HepG2 (cell line): ENCODE measurements around the gene INHBC. TPM values are rescaled to one million over a fixed set of nuclear protein-coding genes. Genes with fewer than 3 reads are reported as not detected.

Source experiments
- ATAC-seq: fragments of 200-7000 bp; cut with Tn5 transposase; 3 replicates; pipeline ENCODE4 v1.9.1; 2020; ENCODE audit warnings: mild to moderate bottlenecking, moderate library complexity
- BruUV-seq: library from RNA; stranded (reverse); fragments of 400-500 nt; replicated peaks from 2 replicates; lab custom pipeline; 2021; lab: Mats Ljungman, UMichigan
- CTCF ChIA-PET: fragments of 300-600 bp; formaldehyde crosslinking; extraction: SDS; loops from one replicate; lab custom pipeline; 2021; ENCODE audit warnings: low total read pairs, inconsistent platforms, low intra/inter-chr PET ratio; lab: Yijun Ruan, JAX
- POLR2A ChIA-PET: fragments of 350-600 bp; sonication (Branson Sonifier 250); formaldehyde crosslinking; loops from one replicate; lab custom pipeline; 2020; ENCODE audit warnings: antibody characterized with exemption, inconsistent platforms; lab: Yijun Ruan, JAX
- DNase-seq: peaks from one replicate; pipeline ENCODE4 v3.0.0-alpha.2; 2015; ENCODE audit warnings: low spot score
- FAIRE-seq: peaks from 3 replicates; lab custom pipeline; 2011; peaks lifted over from hg19 to GRCh38; lab: Jason Lieb, UNC
- H2AFZ ChIP-seq: one replicate; pipeline ENCODE4 v1.6.1; 2011; ENCODE audit warnings: low read length, inconsistent platforms
- H3K27ac ChIP-seq: fragments of 300-600 bp; 3 replicates; pipeline ENCODE4 v1.8.0; 2011; ENCODE audit warnings: mixed run types, mild to moderate bottlenecking, mixed read lengths, low read length, inconsistent platforms; ENCODE audit not compliant: insufficient read depth; ENCODE audit errors: extremely low read length
- H3K27me3 ChIP-seq, 2 experiments: fragments of 200-600 bp in 1 of 2; 2 replicates in 1 of 2; 3 replicates in 1 of 2; pipeline versions ENCODE4 v1.6.0 to v1.8.0; 2011; ENCODE audit warnings: low read length in 2 of 2, mild to moderate bottlenecking in 2 of 2, moderate library complexity in 2 of 2, inconsistent platforms in 1 of 2; ENCODE audit not compliant: insufficient read depth in 2 of 2, control insufficient read depth in 1 of 2
- H3K36me3 ChIP-seq, 2 experiments: fragments of 200-600 bp in 1 of 2; replicated peaks in 1 of 2; 2 replicates in 1 of 2; 3 replicates in 1 of 2; pipeline versions ENCODE4 v1.5.1 to v1.8.0; 2011; ENCODE audit warnings: low read length in 2 of 2, inconsistent platforms in 1 of 2; ENCODE audit not compliant: insufficient read depth in 2 of 2, control insufficient read depth in 1 of 2
- H3K4me1 ChIP-seq: 2 replicates; pipeline ENCODE4 v1.5.1; 2012; ENCODE audit warnings: low read length, inconsistent platforms; ENCODE audit not compliant: insufficient read depth
- H3K4me2 ChIP-seq: 2 replicates; pipeline ENCODE4 v1.6.0; 2011; ENCODE audit warnings: low read depth, low read length, inconsistent platforms
- H3K4me3 ChIP-seq, 3 experiments: fragments of 200-600 bp in 1 of 3; sonication (generic), shearing (Covaris generic) in 1 of 3; replicated peaks in 1 of 3; 2 replicates each; pipeline ENCODE4 v1.5.1; 2011 to 2016; ENCODE audit warnings: low read length in 3 of 3, inconsistent platforms in 2 of 3, low read depth in 2 of 3, mild to moderate bottlenecking in 2 of 3, control low read depth in 1 of 3, mixed read lengths in 1 of 3; ENCODE audit not compliant: insufficient read depth in 1 of 3
- H3K79me2 ChIP-seq: one replicate; pipeline ENCODE4 v1.6.1; 2011; ENCODE audit warnings: low read length, inconsistent platforms; ENCODE audit not compliant: insufficient read depth
- H3K9ac ChIP-seq: 2 replicates; pipeline ENCODE4 v1.6.0; 2011; ENCODE audit warnings: mild to moderate bottlenecking, low read depth, low read length, inconsistent platforms; ENCODE audit not compliant: insufficient read depth
- H3K9me3 ChIP-seq: 2 replicates; pipeline ENCODE4 v1.5.1; 2012; ENCODE audit warnings: mild to moderate bottlenecking, low read length
- H4K20me1 ChIP-seq: 2 replicates; pipeline ENCODE4 v1.6.0; 2011; ENCODE audit warnings: inconsistent platforms, mild to moderate bottlenecking, low read length, moderate library complexity; ENCODE audit not compliant: insufficient read depth
- NFE2L1 ChIP-seq: sonication (generic); formaldehyde crosslinking; IDR thresholded peaks from 2 replicates; pipeline ENCODE4 v1.4.0; 2020; ENCODE audit warnings: missing genetic modification reagents, mild to moderate bottlenecking, borderline replicate concordance
- ZFP41 ChIP-seq: sonication (generic); formaldehyde crosslinking; IDR thresholded peaks from 2 replicates; pipeline ENCODE4 v1.4.0; 2020; ENCODE audit warnings: mild to moderate bottlenecking, missing genetic modification reagents, borderline replicate concordance
- ZNF567 ChIP-seq: sonication (generic); formaldehyde crosslinking; IDR thresholded peaks from 2 replicates; pipeline ENCODE4 v1.8.1; 2023; ENCODE audit warnings: mild to moderate bottlenecking, missing genetic modification reagents, borderline replicate concordance
- ZNF674 ChIP-seq: sonication (generic); formaldehyde crosslinking; IDR thresholded peaks from 2 replicates; pipeline ENCODE4 v1.5.0; 2020; ENCODE audit warnings: low read depth, mild to moderate bottlenecking, missing genetic modification reagents
- ZNF724P ChIP-seq: sonication (generic); formaldehyde crosslinking; IDR thresholded peaks from 2 replicates; pipeline ENCODE4 v1.8.0; 2022; ENCODE audit warnings: missing genetic modification reagents, borderline replicate concordance
- WGBS: methylation state at CpG from one replicate; pipeline ENCODE4 v1.1.6; 2017; ENCODE audit warnings: low lambda C conversion rate; 5-methylcytosine and 5-hydroxymethylcytosine counted together
- in situ Hi-C: cut with HindIII; loops from 2 replicates; pipeline ENCODE4 v1.10.0; 2017; ENCODE audit warnings: low pct_unique_long_range_greater_than_20kb; ENCODE audit not compliant: extremely low pct_ligation_motif_present
- intact Hi-C: fragments of 100-400 bp; cut with micrococcal nuclease; formaldehyde crosslinking; loops from one replicate; pipeline ENCODE4 v1.10.0; 2022; ENCODE audit not compliant: unreplicated experiment
- polyA plus RNA-seq, 8 experiments: library from polyadenylated mRNA; depleted of rRNA in 3 of 8; stranded (reverse) in 7 of 8; unstranded in 1 of 8; fragments of >200 nt; fragmentation: Illumina TruSeq in 4 of 8; extraction: Trizol in 4 of 8; gene quantifications; 2 replicates each; pipeline versions ENCODE4 v1.2.1 to v1.2.3, GENCODE V29; 2011 to 2016; ENCODE audit warnings: low read depth in 4 of 8, missing spikeins in 1 of 8, mixed read lengths in 1 of 8; ENCODE audit not compliant: insufficient read depth in 1 of 8
- total RNA-seq, 5 experiments: library from RNA; depleted of rRNA; stranded (reverse); fragments of >200 nt; fragmentation: Illumina TruSeq; extraction: Trizol; gene quantifications; 2 replicates each; pipeline ENCODE4 v1.2.3, GENCODE V29; 2016; ENCODE audit warnings: low read depth in 1 of 5
- TF ChIP-seq, protein P1 (sequence below): sonication (generic); formaldehyde crosslinking; IDR thresholded peaks from 2 replicates; pipeline ENCODE4 v1.9.0; 2021; ENCODE audit warnings: mild to moderate bottlenecking, missing genetic modification reagents
- TF ChIP-seq, protein P2 (sequence below): sonication (generic); formaldehyde crosslinking; IDR thresholded peaks from 2 replicates; pipeline ENCODE4 v1.4.0; 2020; ENCODE audit warnings: missing genetic modification reagents
- TF ChIP-seq, protein P3 (sequence below): sonication (generic); formaldehyde crosslinking; IDR thresholded peaks from 2 replicates; pipeline ENCODE4 v1.4.0; 2020; ENCODE audit warnings: mild to moderate bottlenecking, missing genetic modification reagents
- TF ChIP-seq, protein P4 (sequence below): sonication (generic); formaldehyde crosslinking; IDR thresholded peaks from 2 replicates; pipeline ENCODE4 v1.5.0; 2020; ENCODE audit warnings: missing genetic modification reagents

The INHBC gene
- total and polyA plus RNA-seq, 2 of the 13 experiments (the other 11 are each of a cell fraction or from before 2014, with no cell fraction given): 1.8 to 13.8 TPM

DNA sequence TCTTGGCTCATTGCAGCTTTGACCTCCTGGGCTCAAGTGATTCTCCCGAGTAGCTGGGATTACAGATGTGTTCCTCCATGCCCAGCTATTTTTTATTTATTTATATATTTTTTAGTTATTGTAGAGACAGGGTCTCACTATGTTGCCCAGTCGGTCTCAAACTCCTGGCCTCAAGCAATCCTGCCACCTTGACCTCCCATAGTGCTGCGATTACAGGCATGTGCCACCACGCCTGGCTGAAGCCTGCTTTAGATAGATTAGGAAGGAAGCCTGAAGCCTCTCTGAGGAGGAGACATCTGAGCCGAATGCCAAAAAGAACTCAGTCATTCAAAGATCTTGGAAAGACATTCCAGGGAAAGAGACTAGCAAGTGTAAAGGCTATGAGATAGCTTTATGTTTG, 10.2 kb downstream of the INHBC start (continued):
- TF ChIP-seq, protein P1, sequence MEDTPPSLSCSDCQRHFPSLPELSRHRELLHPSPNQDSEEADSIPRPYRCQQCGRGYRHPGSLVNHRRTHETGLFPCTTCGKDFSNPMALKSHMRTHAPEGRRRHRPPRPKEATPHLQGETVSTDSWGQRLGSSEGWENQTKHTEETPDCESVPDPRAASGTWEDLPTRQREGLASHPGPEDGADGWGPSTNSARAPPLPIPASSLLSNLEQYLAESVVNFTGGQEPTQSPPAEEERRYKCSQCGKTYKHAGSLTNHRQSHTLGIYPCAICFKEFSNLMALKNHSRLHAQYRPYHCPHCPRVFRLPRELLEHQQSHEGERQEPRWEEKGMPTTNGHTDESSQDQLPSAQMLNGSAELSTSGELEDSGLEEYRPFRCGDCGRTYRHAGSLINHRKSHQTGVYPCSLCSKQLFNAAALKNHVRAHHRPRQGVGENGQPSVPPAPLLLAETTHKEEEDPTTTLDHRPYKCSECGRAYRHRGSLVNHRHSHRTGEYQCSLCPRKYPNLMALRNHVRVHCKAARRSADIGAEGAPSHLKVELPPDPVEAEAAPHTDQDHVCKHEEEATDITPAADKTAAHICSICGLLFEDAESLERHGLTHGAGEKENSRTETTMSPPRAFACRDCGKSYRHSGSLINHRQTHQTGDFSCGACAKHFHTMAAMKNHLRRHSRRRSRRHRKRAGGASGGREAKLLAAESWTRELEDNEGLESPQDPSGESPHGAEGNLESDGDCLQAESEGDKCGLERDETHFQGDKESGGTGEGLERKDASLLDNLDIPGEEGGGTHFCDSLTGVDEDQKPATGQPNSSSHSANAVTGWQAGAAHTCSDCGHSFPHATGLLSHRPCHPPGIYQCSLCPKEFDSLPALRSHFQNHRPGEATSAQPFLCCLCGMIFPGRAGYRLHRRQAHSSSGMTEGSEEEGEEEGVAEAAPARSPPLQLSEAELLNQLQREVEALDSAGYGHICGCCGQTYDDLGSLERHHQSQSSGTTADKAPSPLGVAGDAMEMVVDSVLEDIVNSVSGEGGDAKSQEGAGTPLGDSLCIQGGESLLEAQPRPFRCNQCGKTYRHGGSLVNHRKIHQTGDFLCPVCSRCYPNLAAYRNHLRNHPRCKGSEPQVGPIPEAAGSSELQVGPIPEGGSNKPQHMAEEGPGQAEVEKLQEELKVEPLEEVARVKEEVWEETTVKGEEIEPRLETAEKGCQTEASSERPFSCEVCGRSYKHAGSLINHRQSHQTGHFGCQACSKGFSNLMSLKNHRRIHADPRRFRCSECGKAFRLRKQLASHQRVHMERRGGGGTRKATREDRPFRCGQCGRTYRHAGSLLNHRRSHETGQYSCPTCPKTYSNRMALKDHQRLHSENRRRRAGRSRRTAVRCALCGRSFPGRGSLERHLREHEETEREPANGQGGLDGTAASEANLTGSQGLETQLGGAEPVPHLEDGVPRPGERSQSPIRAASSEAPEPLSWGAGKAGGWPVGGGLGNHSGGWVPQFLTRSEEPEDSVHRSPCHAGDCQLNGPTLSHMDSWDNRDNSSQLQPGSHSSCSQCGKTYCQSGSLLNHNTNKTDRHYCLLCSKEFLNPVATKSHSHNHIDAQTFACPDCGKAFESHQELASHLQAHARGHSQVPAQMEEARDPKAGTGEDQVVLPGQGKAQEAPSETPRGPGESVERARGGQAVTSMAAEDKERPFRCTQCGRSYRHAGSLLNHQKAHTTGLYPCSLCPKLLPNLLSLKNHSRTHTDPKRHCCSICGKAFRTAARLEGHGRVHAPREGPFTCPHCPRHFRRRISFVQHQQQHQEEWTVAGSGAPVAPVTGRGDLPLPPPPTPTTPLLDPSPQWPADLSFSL: no peak

DNA sequence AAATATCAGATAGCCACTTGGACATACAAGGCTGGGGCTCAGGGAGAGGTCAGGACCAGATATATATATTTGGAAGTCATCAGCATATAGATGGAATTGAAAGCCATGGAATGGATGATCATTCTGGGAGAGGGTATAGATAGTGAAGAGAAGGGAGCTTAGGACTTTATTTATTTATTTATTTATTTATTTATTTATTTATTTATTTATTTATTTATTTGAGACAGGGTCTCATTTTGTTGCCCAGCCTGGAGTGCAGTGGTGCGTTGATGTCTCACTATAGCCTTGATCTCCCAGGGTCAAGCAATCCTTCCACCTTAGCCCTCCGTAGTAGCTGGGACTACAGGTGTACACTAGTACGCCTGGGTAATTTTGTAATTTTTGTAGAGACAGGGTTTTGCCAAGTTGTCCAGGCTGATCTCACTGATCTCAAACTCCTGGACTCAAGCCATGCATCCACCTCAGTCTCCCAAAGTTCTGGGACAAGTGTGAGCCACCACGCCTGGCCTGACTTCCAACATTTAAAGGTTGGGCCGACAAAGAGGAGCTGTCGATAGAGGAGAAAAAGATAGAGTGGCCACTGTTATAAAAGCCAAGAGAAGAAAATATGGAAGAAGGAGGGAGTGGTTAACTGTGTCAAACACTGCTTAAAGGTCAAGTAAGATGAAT, 11.8 kb downstream of the INHBC start:
- BruUV-seq: no TSS peak
- intact Hi-C loops: no loop called here
- no peaks in the 10 kb centered on the region for H3K36me3 ChIP-seq
- H3K27me3 ChIP-seq: no peaks in the 10 kb centered on the region
- H3K79me2 ChIP-seq: no peaks in the 10 kb centered on the region
- WGBS: 97% methylated on average over 6 of the region's 6 CpGs
- ATAC-seq (no peak), FAIRE-seq (no peak), DNase-seq (no peak)
- no peaks in the 10 kb centered on the region for H4K20me1 ChIP-seq
- no peak overlapping the region for H3K9ac ChIP-seq
- ChIA-PET POLR2A (no interaction called here), CTCF (no interaction called here)
- no peaks in the 10 kb centered on the region for H3K9me3 ChIP-seq
- in situ Hi-C loops: no loop called here
- H2AFZ ChIP-seq: no peak overlapping the region
- peaks cover 20% of the 10 kb centered on the region for H3K4me1 ChIP-seq
- no peak overlapping the region for H3K4me3 ChIP-seq
- no peak overlapping the region for H3K27ac ChIP-seq
- H3K4me2 ChIP-seq: no peak overlapping the region
- TF ChIP-seq NFE2L1 (CRISPR knock-in tag) (no peak), ZNF724P (CRISPR knock-in tag) (no peak), ZNF567 (CRISPR knock-in tag) (no peak), ZNF674 (CRISPR knock-in tag) (no peak), ZFP41 (CRISPR knock-in tag) (no peak)
- TF ChIP-seq, protein P2, sequence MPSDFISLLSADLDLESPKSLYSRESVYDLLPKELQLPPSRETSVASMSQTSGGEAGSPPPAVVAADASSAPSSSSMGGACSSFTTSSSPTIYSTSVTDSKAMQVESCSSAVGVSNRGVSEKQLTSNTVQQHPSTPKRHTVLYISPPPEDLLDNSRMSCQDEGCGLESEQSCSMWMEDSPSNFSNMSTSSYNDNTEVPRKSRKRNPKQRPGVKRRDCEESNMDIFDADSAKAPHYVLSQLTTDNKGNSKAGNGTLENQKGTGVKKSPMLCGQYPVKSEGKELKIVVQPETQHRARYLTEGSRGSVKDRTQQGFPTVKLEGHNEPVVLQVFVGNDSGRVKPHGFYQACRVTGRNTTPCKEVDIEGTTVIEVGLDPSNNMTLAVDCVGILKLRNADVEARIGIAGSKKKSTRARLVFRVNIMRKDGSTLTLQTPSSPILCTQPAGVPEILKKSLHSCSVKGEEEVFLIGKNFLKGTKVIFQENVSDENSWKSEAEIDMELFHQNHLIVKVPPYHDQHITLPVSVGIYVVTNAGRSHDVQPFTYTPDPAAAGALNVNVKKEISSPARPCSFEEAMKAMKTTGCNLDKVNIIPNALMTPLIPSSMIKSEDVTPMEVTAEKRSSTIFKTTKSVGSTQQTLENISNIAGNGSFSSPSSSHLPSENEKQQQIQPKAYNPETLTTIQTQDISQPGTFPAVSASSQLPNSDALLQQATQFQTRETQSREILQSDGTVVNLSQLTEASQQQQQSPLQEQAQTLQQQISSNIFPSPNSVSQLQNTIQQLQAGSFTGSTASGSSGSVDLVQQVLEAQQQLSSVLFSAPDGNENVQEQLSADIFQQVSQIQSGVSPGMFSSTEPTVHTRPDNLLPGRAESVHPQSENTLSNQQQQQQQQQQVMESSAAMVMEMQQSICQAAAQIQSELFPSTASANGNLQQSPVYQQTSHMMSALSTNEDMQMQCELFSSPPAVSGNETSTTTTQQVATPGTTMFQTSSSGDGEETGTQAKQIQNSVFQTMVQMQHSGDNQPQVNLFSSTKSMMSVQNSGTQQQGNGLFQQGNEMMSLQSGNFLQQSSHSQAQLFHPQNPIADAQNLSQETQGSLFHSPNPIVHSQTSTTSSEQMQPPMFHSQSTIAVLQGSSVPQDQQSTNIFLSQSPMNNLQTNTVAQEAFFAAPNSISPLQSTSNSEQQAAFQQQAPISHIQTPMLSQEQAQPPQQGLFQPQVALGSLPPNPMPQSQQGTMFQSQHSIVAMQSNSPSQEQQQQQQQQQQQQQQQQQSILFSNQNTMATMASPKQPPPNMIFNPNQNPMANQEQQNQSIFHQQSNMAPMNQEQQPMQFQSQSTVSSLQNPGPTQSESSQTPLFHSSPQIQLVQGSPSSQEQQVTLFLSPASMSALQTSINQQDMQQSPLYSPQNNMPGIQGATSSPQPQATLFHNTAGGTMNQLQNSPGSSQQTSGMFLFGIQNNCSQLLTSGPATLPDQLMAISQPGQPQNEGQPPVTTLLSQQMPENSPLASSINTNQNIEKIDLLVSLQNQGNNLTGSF: no peak
- TF ChIP-seq, protein P3, sequence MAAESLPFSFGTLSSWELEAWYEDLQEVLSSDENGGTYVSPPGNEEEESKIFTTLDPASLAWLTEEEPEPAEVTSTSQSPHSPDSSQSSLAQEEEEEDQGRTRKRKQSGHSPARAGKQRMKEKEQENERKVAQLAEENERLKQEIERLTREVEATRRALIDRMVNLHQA (CRISPR knock-in tag): no peak
- TF ChIP-seq, protein P4, sequence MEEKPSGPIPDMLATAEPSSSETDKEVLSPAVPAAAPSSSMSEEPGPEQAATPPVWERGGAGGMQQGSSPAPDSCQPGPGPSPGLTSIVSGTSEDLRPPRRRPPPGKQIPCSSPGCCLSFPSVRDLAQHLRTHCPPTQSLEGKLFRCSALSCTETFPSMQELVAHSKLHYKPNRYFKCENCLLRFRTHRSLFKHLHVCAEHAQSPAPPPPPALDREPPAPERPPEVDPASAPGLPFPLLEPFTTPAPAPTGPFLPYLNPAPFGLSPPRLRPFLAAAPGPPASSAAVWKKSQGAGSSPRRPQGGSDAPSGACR: no peak
